Measurements from ENCODE around the gene KRTAP4-1. TPM values are rescaled to one million over a fixed set of nuclear protein-coding genes. Genes with fewer than 3 reads are reported as not detected.

Gene KRTAP4-1
- total and polyA plus RNA-seq, 4 donors, result not detected

DNA sequence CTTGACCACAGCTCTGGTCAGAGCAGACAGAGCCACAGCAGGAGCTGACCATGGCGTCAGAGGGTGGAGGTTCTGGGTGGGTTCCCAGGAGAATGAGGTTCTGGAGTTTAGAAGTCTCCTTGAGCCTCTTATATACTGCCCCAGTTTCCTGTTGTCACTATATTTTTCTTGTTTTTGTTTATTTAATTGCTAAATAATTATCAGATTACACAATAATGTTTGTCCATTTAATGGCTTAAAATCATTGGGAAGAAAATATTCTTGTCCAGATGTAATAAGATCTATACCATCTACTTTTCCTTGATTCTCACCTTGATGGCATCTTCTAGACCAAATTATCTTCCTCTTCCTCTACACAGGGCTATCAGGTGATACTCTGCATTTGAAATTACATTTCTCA is 16.6 kb downstream of the KRTAP4-1 start, which contains the start of gene KRTAP4-3:
KRTAP4-3 (minus strand) TSS at position 101 of the 400 bp plus-strand sequence; CDS start at position 52, 49 bp downstream.
- Histone ChIP-seq H3K4me1 (ENCODE audit: control insufficient read depth in 4 of 4, insufficient read depth in 4 of 4, low read length in 3 of 4) (no peaks in the 10 kb centered on the region), H3K36me3 (ENCODE audit: control insufficient read depth in 4 of 4, insufficient read depth in 3 of 4, low read depth in 1 of 4, low read length in 3 of 4) (no peaks in the 10 kb centered on the region), H3K27ac (ENCODE audit: low read depth in 1 of 2, low read length in 2 of 2) (no peak within 1 kb of the TSS), H3K9ac (ENCODE audit: low read depth in 1 of 2, low read length in 2 of 2) (no peak within 1 kb of the TSS), H3K27me3 (ENCODE audit: control insufficient read depth in 4 of 4, insufficient read depth in 4 of 4, low read length in 3 of 4) (no peaks in the 10 kb centered on the region), H3K9me3 (ENCODE audit: control insufficient read depth in 4 of 4, low read length in 3 of 4) (no peaks in the 10 kb centered on the region), H3K4me3 (ENCODE audit: low read depth in 1 of 3, low read length in 3 of 3) (no peak within 1 kb of the TSS)
- 72% methylated on average over 1 of the region's 1 CpG for WGBS
- no peak for DNase-seq (ENCODE audit: low spot score)
- no peak for TF ChIP-seq RAD21 (IDR thresholded peaks at IDR 0.05)
- TF ChIP-seq EGR1 (IDR thresholded peaks at IDR 0.05; ENCODE audit: low read depth in 2 of 2), result no peak

DNA sequence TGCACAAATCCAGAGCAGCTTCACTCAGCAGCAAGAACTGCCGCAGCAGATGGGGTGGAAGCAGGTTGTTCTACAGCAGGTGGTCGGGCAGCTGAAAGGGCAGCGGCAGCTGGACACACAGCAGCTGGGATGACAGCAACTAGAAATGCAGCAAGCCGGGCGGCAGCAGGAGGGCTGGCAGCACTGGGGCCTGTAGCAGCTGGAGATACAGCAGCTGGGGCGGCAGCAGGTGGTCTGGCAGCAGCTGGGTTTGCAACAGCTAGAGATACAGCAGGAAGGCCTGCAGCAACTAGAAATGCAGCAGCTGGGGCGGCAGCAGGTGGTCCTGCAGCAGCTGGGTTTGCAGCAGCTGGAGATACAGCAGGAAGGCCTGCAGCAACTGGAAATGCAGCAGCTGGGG is 17.1 kb downstream of the KRTAP4-1 start:
- H3K27me3 ChIP-seq (ENCODE audit: control insufficient read depth in 4 of 4, insufficient read depth in 4 of 4, low read length in 3 of 4), result no peaks in the 10 kb centered on the region
- H3K4me1 ChIP-seq (ENCODE audit: control insufficient read depth in 4 of 4, insufficient read depth in 4 of 4, low read length in 3 of 4), result no peaks in the 10 kb centered on the region
- DNase-seq (ENCODE audit: low spot score), result no peak
- H3K9me3 ChIP-seq (ENCODE audit: control insufficient read depth in 4 of 4, low read length in 3 of 4), result no peaks in the 10 kb centered on the region
- WGBS, result 79% methylated on average over 7 of the region's 7 CpGs
- H3K9ac ChIP-seq (ENCODE audit: low read depth in 1 of 2, low read length in 2 of 2), result no peak overlapping the region
- H3K36me3 ChIP-seq (ENCODE audit: control insufficient read depth in 4 of 4, insufficient read depth in 3 of 4, low read depth in 1 of 4, low read length in 3 of 4), result no peaks in the 10 kb centered on the region
- H3K27ac ChIP-seq (ENCODE audit: low read depth in 1 of 2, low read length in 2 of 2), result no peak overlapping the region
- TF ChIP-seq RXRA (IDR thresholded peaks at IDR 0.05), result no peak
- TF ChIP-seq FOXA2 (IDR thresholded peaks at IDR 0.05), result no peak
- no peak for TF ChIP-seq YY1 (IDR thresholded peaks at IDR 0.05)
- no peak for TF ChIP-seq HNF4A (conservative IDR thresholded peaks at IDR 0.05)
- no peak for TF ChIP-seq SP1 (IDR thresholded peaks at IDR 0.05)
- TF ChIP-seq, protein P1, sequence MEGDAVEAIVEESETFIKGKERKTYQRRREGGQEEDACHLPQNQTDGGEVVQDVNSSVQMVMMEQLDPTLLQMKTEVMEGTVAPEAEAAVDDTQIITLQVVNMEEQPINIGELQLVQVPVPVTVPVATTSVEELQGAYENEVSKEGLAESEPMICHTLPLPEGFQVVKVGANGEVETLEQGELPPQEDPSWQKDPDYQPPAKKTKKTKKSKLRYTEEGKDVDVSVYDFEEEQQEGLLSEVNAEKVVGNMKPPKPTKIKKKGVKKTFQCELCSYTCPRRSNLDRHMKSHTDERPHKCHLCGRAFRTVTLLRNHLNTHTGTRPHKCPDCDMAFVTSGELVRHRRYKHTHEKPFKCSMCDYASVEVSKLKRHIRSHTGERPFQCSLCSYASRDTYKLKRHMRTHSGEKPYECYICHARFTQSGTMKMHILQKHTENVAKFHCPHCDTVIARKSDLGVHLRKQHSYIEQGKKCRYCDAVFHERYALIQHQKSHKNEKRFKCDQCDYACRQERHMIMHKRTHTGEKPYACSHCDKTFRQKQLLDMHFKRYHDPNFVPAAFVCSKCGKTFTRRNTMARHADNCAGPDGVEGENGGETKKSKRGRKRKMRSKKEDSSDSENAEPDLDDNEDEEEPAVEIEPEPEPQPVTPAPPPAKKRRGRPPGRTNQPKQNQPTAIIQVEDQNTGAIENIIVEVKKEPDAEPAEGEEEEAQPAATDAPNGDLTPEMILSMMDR (IDR thresholded peaks at IDR 0.05; ENCODE audit: low read depth, low read length, missing input control), result no peak
- no peak for TF ChIP-seq JUND (IDR thresholded peaks at IDR 0.05)
- no peak for TF ChIP-seq ZBTB33 (IDR thresholded peaks at IDR 0.05)
- no peak for TF ChIP-seq RAD21 (IDR thresholded peaks at IDR 0.05)
- TF ChIP-seq NR2F2 (IDR thresholded peaks at IDR 0.05), result no peak
- no peak for TF ChIP-seq TAF1 (conservative IDR thresholded peaks at IDR 0.05)
- TF ChIP-seq HNF4G (IDR thresholded peaks at IDR 0.05), result no peak
- no peak for TF ChIP-seq GABPA (IDR thresholded peaks at IDR 0.05 in 1 of 2, conservative IDR thresholded peaks at IDR 0.05 in 1 of 2)
- TF ChIP-seq REST (IDR thresholded peaks at IDR 0.05), result no peak
- no peak for TF ChIP-seq MAX (IDR thresholded peaks at IDR 0.05)
- TF ChIP-seq, protein P2, sequence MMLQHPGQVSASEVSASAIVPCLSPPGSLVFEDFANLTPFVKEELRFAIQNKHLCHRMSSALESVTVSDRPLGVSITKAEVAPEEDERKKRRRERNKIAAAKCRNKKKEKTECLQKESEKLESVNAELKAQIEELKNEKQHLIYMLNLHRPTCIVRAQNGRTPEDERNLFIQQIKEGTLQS (IDR thresholded peaks at IDR 0.05), result no peak
- no peak overlapping the region for H3K4me3 ChIP-seq (ENCODE audit: low read depth in 1 of 3, low read length in 3 of 3)
